Omental fat pad (tissue), 4 donors: ENCODE measurements around the gene LEAP2. TPM values are rescaled to one million over a fixed set of nuclear protein-coding genes. Genes with fewer than 3 reads are reported as not detected.

Experiments
- ATAC-seq: fragments of 150-250 bp; one replicate; pipeline ENCODE4 v1.9.1; 2016; ENCODE audit warnings: mild to moderate bottlenecking, moderate library complexity; ENCODE audit not compliant: low FRiP score
- DNase-seq: peaks from one replicate; pipeline ENCODE4 v3.0.0-alpha.2; 2019; ENCODE audit warnings: low spot score
- CTCF ChIP-seq, 3 donors: fragments of 450-650 bp; IDR thresholded peaks; one replicate each; pipeline ENCODE4 v1.5.1; 2016 to 2017; ENCODE audit warnings: antibody characterized with exemption in 3 of 3, mild to moderate bottlenecking in 3 of 3, moderate library complexity in 2 of 3
- total RNA-seq, 4 donors: library from RNA; depleted of rRNA; stranded (reverse); fragments of >200 nt; gene quantifications; one replicate each; pipeline ENCODE4 v1.1.0, GENCODE V29; 2016

Gene LEAP2
- total RNA-seq, 4 donors from 2014 or later: 0.84 to 2.3 (median 1.4) TPM

- ATAC-seq: no peak
- no peak for TF ChIP-seq CTCF (IDR thresholded peaks at IDR 0.05)
- DNase-seq: no peak
These were observed 44.5 kb upstream of the LEAP2 start for GRCh38 chr5:132828846-132829494.

GRCh38 chr5:132829742-132830435 lies 43.6 kb upstream of the LEAP2 start:
- DNase-seq: no peak
- peak in 1 of 3 donors; percentile 2 for TF ChIP-seq CTCF (IDR thresholded peaks at IDR 0.05)
- ATAC-seq: peak; percentile 85

GRCh38 chr5:132830436-132831094 lies 42.9 kb upstream of the LEAP2 start, which contains the start of gene SHROOM1:
Gene SHROOM1, minus strand, starts transcription at chr5:132830647. Its CDS starts 4,507 bp downstream, at chr5:132826140.
- DNase-seq: no peak
- ATAC-seq: peak; percentile 81
- no peak for TF ChIP-seq CTCF (IDR thresholded peaks at IDR 0.05)

GRCh38 chr5:132831095-132831860 lies 42.2 kb upstream of the LEAP2 start:
- ATAC-seq: no peak
- TF ChIP-seq CTCF (IDR thresholded peaks at IDR 0.05): no peak
- DNase-seq: no peak

- no peak for ATAC-seq
- TF ChIP-seq CTCF (IDR thresholded peaks at IDR 0.05): no peak
- no peak for DNase-seq
These were observed 40.9 kb upstream of the LEAP2 start for GRCh38 chr5:132832612-132833011.

GRCh38 chr5:132834057-132834456 lies 39.4 kb upstream of the LEAP2 start:
- ATAC-seq: no peak
- TF ChIP-seq CTCF (IDR thresholded peaks at IDR 0.05): no peak
- DNase-seq: no peak
